ENCODE measurements around the gene CPD. TPM values are rescaled to one million over a fixed set of nuclear protein-coding genes. Genes with fewer than 3 reads are reported as not detected.

Gene CPD
- total and polyA plus RNA-seq, 2 of the 13 experiments (the other 11 are each of a cell fraction or from before 2014, with no cell fraction given), result 46.1 to 72.3 TPM

- CTCF ChIA-PET (ENCODE audit: low intra/inter-chr PET ratio, low total read pairs), result no interaction called here
- H3K79me2 ChIP-seq (ENCODE audit: insufficient read depth, low read length), result no peaks in the 10 kb centered on the region
- FAIRE-seq (no peak), DNase-seq (ENCODE audit: low spot score) (no peak), ATAC-seq (0 out of 3 replicates have a peak, but pooled peaks have one; percentile 25)
- WGBS (ENCODE audit: low lambda C conversion rate), result 12% methylated on average over 5 of the region's 5 CpGs
- POLR2A ChIA-PET, result interaction anchor here (1.1 kb wide), 1 partner anchor 13 kb away, joined by 6 read pairs; no protein-coding TSS in a partner anchor
- no peak overlapping the region for H3K4me2 ChIP-seq (ENCODE audit: low read depth, low read length)
- H3K27me3 ChIP-seq (ENCODE audit: control insufficient read depth in 1 of 2, insufficient read depth in 2 of 2, low read length in 2 of 2), result no peaks in the 10 kb centered on the region; a peak in 1 of 5 replicates
- H3K4me1 ChIP-seq (ENCODE audit: insufficient read depth, low read length), result peaks cover 12% of the 10 kb centered on the region
- no TSS peak for BruUV-seq (replicated peaks)
- no peaks in the 10 kb centered on the region for H3K36me3 ChIP-seq (replicated peaks in 1 of 2; ENCODE audit: control insufficient read depth in 1 of 2, insufficient read depth in 2 of 2, low read length in 2 of 2)
- peaks cover 9% of the 10 kb centered on the region for H3K9me3 ChIP-seq (ENCODE audit: low read length)
- no peak overlapping the region for H3K27ac ChIP-seq (ENCODE audit: extremely low read length, insufficient read depth, low read length)
- TF ChIP-seq NFE2L1 (CRISPR knock-in tag; IDR thresholded peaks at IDR 0.05; ENCODE audit: borderline replicate concordance) (no peak), MAFK (conservative IDR thresholded peaks at IDR 0.05 in 1 of 2, IDR thresholded peaks at IDR 0.05 in 1 of 2; ENCODE audit: low read length in 2 of 2) (peak in 1 of 2 experiments; percentile 43; a peak in 2 of 4 replicates), MAFF (IDR thresholded peaks at IDR 0.05; ENCODE audit: low read depth, low read length) (0 out of 2 replicates have a peak, but pooled peaks have one; percentile 34), BCLAF1 (IDR thresholded peaks at IDR 0.05) (no peak), ZFP62 (CRISPR knock-in tag; IDR thresholded peaks at IDR 0.05) (no peak), ELF3 (CRISPR knock-in tag; IDR thresholded peaks at IDR 0.05) (no peak)
- no peak overlapping the region for H3K4me3 ChIP-seq (replicated peaks in 1 of 3; ENCODE audit: insufficient read depth in 1 of 3, low read depth in 2 of 3, low read length in 3 of 3)
- no peaks in the 10 kb centered on the region for H4K20me1 ChIP-seq (ENCODE audit: insufficient read depth, low read length)
- H3K9ac ChIP-seq (ENCODE audit: insufficient read depth, low read depth, low read length), result no peak overlapping the region
- H2AFZ ChIP-seq (ENCODE audit: low read length), result no peak overlapping the region
- intact Hi-C loops (cut with micrococcal nuclease; ENCODE audit: unreplicated experiment) (no loop called here), in situ Hi-C loops (cut with HindIII; ENCODE audit: extremely low pct_ligation_motif_present, low pct_unique_long_range_greater_than_20kb) (no loop called here)
These were observed 20.5 kb upstream of the CPD start for GRCh38 chr17:30358055-30358760.
